ENCODE results near the gene GRIA3.

The GRIA3 gene

GRCh38 chrX:123184219-123184865 lies at the start of gene GRIA3:
TSS of gene GRIA3 (plus strand) at chrX:123184278. CDS start at chrX:123184536, 258 bp downstream.
- peak; percentile 20 for DNase-seq

GRCh38 chrX:123138473-123138872 lies 45.6 kb upstream of the GRIA3 start:
- no peak for TF ChIP-seq CTCF (IDR thresholded peaks at IDR 0.05)
- no peak overlapping the region for H3K4me3 Mint-ChIP-seq
- no peak for DNase-seq
- no peaks in the 10 kb centered on the region for H3K27me3 Mint-ChIP-seq (ENCODE audit: low read depth, poor library complexity)
- no peaks in the 10 kb centered on the region for H3K4me1 Mint-ChIP-seq
- no peak overlapping the region for H3K27ac Mint-ChIP-seq
- no peaks in the 10 kb centered on the region for H3K36me3 Mint-ChIP-seq (ENCODE audit: low read depth)
- H3K9me3 Mint-ChIP-seq: peaks cover 33% of the 10 kb centered on the region

More at GRCh38 chrX:123184219-123184865, at the start of gene GRIA3:
- H3K36me3 Mint-ChIP-seq (ENCODE audit: low read depth): peaks cover 14% of the 10 kb centered on the region
- H3K27ac Mint-ChIP-seq: peak within 1 kb of the TSS; percentile 69
- TF ChIP-seq CTCF (IDR thresholded peaks at IDR 0.05): no peak
- peaks cover 49% of the 10 kb centered on the region for H3K4me1 Mint-ChIP-seq
- H3K27me3 Mint-ChIP-seq (ENCODE audit: low read depth, poor library complexity): no peaks in the 10 kb centered on the region
- peaks cover 75% of the 10 kb centered on the region for H3K9me3 Mint-ChIP-seq
- H3K4me3 Mint-ChIP-seq: peak within 1 kb of the TSS; percentile 90

- Mint-ChIP-seq H3K27ac (no peak overlapping the region), H3K4me1 (no peaks in the 10 kb centered on the region), H3K27me3 (ENCODE audit: low read depth, poor library complexity) (no peaks in the 10 kb centered on the region), H3K4me3 (no peak overlapping the region), H3K9me3 (peaks cover 15% of the 10 kb centered on the region), H3K36me3 (ENCODE audit: low read depth) (no peaks in the 10 kb centered on the region)
- no peak for TF ChIP-seq CTCF (IDR thresholded peaks at IDR 0.05)
- DNase-seq: no peak
Measured at GRCh38 chrX:123140454-123140853, 43.6 kb upstream of the GRIA3 start.

- DNase-seq: no peak
- H3K27me3 Mint-ChIP-seq (ENCODE audit: low read depth, poor library complexity): no peaks in the 10 kb centered on the region
- H3K27ac Mint-ChIP-seq: no peak overlapping the region
- H3K4me1 Mint-ChIP-seq: no peaks in the 10 kb centered on the region
- no peak overlapping the region for H3K4me3 Mint-ChIP-seq
- TF ChIP-seq CTCF (IDR thresholded peaks at IDR 0.05): no peak
- peaks cover 12% of the 10 kb centered on the region for H3K9me3 Mint-ChIP-seq
- no peaks in the 10 kb centered on the region for H3K36me3 Mint-ChIP-seq (ENCODE audit: low read depth)
Measured at GRCh38 chrX:123140904-123141303, 43.2 kb upstream of the GRIA3 start.

- Mint-ChIP-seq H3K27me3 (ENCODE audit: low read depth, poor library complexity) (peaks cover 2% of the 10 kb centered on the region), H3K4me3 (no peak overlapping the region), H3K9me3 (peaks cover 41% of the 10 kb centered on the region), H3K4me1 (no peaks in the 10 kb centered on the region), H3K36me3 (ENCODE audit: low read depth) (no peaks in the 10 kb centered on the region), H3K27ac (no peak overlapping the region)
- TF ChIP-seq CTCF (IDR thresholded peaks at IDR 0.05): no peak
- no peak for DNase-seq
Measured at GRCh38 chrX:123153846-123154335, 30.2 kb upstream of the GRIA3 start.

- no peak overlapping the region for H3K27ac Mint-ChIP-seq
- H3K4me1 Mint-ChIP-seq: no peaks in the 10 kb centered on the region
- TF ChIP-seq CTCF (IDR thresholded peaks at IDR 0.05): no peak
- no peak for DNase-seq
- peaks cover 2% of the 10 kb centered on the region for H3K27me3 Mint-ChIP-seq (ENCODE audit: low read depth, poor library complexity)
- no peak overlapping the region for H3K4me3 Mint-ChIP-seq
- peaks cover 43% of the 10 kb centered on the region for H3K9me3 Mint-ChIP-seq
- peaks cover 4% of the 10 kb centered on the region for H3K36me3 Mint-ChIP-seq (ENCODE audit: low read depth)
Measured at GRCh38 chrX:123155327-123155726, 28.8 kb upstream of the GRIA3 start.
